ENCODE data around the gene WASHC3.

The WASHC3 gene

DNA sequence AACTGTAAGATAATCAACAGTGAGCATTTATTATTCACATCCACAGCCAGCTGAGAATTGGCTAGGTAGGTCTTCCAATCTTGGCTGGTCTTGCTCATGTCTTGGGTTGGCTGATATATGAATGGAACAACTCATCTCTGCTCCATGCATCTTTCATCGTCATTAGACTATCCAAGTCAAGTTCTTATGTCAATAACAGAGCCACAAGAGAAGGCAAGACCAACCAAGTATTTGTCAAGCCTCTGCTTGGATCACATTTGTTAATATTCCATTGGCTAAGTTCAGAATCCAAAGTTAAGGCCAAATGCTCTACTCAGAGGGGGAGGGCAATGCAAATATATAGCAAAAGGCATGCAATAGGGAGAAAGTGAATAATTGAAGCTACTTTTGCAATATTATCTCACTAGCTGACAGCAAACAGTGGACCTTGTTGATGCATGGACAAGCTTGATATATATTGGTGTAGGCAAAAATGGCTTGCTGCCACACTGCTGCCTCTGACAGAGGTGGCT, 53.1 kb downstream of the WASHC3 start:
- H3K4me3 ChIP-seq (ENCODE audit: low read length), result no peak overlapping the region
- TF ChIP-seq CTCF (conservative IDR thresholded peaks at IDR 0.05; ENCODE audit: low read depth, low read length), result no peak
- no peak for DNase-seq (ENCODE audit: low read depth)

- no peak for TF ChIP-seq CTCF (conservative IDR thresholded peaks at IDR 0.05; ENCODE audit: low read depth, low read length)
- no peak overlapping the region for H3K4me3 ChIP-seq (ENCODE audit: low read length)
- DNase-seq (ENCODE audit: low read depth), result no peak
These were observed 56.5 kb downstream of the WASHC3 start for GRCh38 chr12:102005256-102005655.

- no peak overlapping the region for H3K4me3 ChIP-seq (ENCODE audit: low read length)
- TF ChIP-seq CTCF (conservative IDR thresholded peaks at IDR 0.05; ENCODE audit: low read depth, low read length), result no peak
- DNase-seq (ENCODE audit: low read depth), result no peak
These were observed 64.7 kb downstream of the WASHC3 start for GRCh38 chr12:101997102-101997501.

- no peak for DNase-seq (ENCODE audit: low read depth)
- H3K4me3 ChIP-seq (ENCODE audit: low read length), result no peak overlapping the region
- TF ChIP-seq CTCF (conservative IDR thresholded peaks at IDR 0.05; ENCODE audit: low read depth, low read length), result no peak
These were observed 66.1 kb downstream of the WASHC3 start for GRCh38 chr12:101995684-101996083.

DNA sequence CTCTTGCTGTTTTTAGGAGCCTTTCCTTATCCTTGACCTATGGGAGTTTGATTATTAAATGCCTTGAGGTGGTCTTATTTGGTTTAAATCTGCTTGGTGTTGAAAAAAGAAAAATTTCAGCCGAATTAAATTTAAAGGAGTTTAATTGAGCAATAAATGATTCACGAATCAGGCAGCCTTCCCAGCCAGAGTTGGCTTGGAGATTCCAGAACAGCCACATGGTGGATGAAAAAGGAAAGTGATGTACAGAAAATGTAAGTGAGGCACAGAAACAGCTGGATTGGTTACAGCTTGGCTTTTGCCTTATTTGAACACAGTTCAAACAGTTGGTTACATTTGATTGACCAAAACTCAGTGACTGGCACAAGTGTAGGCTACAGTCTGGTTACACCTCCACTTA, 69.7 kb downstream of the WASHC3 start:
- TF ChIP-seq CTCF (conservative IDR thresholded peaks at IDR 0.05; ENCODE audit: low read depth, low read length), result no peak
- no peak for DNase-seq (ENCODE audit: low read depth)
- no peak overlapping the region for H3K4me3 ChIP-seq (ENCODE audit: low read length)

DNA sequence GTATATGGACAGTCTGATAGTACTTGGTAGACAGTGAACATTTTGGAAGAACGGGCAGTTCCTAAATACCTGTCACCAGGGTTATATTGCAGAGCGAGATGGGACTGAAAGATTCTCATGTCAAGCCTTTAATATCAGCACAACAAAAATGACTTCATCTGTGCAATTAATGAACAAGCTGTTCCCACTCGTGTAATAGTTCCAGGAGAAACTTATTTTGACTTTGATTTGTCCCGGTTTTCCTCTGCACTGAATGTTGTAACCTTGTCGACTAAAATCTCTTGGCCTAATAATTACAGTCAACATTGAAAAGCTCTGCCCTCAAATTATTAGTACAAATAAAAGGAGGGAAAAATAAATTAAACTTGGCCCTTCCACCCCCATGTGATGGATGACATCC, 79.5 kb downstream of the WASHC3 start:
- no peak overlapping the region for H3K4me3 ChIP-seq (ENCODE audit: low read length)
- no peak for DNase-seq (ENCODE audit: low read depth)
- TF ChIP-seq CTCF (conservative IDR thresholded peaks at IDR 0.05; ENCODE audit: low read depth, low read length), result no peak

- DNase-seq (ENCODE audit: low read depth), result no peak
- no peak for TF ChIP-seq CTCF (conservative IDR thresholded peaks at IDR 0.05; ENCODE audit: low read depth, low read length)
- H3K4me3 ChIP-seq (ENCODE audit: low read length), result no peak overlapping the region
These were observed 79.9 kb downstream of the WASHC3 start for GRCh38 chr12:101981868-101982267.

Measured in retinal pigment epithelial cell (primary cell).